Measurements from ENCODE around the gene B4GALT7.
"Not testable (repeated sequence)": the region's sequence is repeated elsewhere in the genome, so short reads cannot be mapped to it uniquely, and the experiment has no call there.

Gene B4GALT7

DNA sequence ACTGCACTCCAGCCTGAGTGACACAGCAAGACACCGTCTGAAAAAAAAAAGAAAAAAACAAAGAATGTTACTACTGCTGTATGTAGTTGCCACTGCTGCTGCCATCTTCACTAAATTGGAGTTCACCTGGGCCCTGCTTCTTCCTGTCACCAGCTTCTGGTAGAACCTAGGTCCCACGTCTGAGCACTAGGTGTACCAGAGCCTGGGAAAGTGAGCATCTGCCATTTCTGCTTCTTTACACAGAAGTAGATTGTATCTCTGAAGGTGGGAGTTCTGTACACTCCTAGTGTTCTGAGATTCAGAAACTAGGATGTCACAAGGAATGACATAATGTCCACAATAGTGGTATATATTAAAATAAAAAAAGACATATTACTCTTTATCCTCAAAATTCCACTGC is 51.3 kb downstream of the B4GALT7 start:
- not testable (repeated sequence) for DNase-seq (ENCODE audit: low read depth); H3K4me3 ChIP-seq (ENCODE audit: low read depth, low read length)

DNA sequence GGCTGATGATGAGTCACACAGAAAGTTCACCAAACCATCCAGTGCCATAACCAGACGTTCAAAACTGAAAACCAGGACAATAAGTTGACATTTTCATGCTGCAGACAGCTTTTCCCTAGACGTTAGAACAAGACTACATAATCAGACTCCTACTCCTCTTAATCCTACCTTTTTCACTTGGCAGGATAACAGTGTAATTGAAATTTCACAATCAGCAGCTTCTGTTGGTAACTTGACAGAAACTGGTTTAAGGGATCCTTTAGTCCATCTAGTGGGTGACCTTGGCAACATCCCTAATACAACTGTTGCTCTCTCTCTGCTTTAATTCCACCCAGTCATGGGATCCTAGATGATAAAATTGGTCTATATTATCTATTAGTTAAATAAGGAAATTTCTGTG is 57.9 kb downstream of the B4GALT7 start:
- DNase-seq (ENCODE audit: low read depth) = peak; percentile 18
- not testable (repeated sequence) for H3K4me3 ChIP-seq (ENCODE audit: low read depth, low read length)

DNA sequence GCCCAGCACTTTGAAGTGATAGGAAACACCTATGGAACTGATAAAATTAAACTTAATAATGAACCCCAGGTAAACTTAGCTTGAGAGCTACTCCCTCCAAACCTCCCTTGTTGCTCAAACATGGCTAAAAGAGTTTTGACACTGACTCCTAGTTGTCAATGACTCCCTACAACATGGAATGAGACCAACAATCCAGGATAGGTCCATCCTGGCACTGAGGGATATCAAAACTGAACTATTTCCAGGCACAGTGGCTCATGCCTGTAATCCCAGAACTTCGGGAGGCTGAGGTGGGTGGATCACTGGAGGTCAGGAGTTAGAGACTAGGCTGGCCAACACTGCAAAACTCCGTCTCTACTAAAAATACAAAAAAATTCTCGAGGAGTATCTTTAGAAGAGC is 58.6 kb downstream of the B4GALT7 start:
- DNase-seq (ENCODE audit: low read depth); H3K4me3 ChIP-seq (ENCODE audit: low read depth, low read length): not testable (repeated sequence)
